Measurements from ENCODE around the gene SIVA1. TPM values are rescaled to one million over a fixed set of nuclear protein-coding genes. Genes with fewer than 3 reads are reported as not detected.

Gene SIVA1
- total RNA-seq, 1 donor from 2014 or later = 298 TPM

DNA sequence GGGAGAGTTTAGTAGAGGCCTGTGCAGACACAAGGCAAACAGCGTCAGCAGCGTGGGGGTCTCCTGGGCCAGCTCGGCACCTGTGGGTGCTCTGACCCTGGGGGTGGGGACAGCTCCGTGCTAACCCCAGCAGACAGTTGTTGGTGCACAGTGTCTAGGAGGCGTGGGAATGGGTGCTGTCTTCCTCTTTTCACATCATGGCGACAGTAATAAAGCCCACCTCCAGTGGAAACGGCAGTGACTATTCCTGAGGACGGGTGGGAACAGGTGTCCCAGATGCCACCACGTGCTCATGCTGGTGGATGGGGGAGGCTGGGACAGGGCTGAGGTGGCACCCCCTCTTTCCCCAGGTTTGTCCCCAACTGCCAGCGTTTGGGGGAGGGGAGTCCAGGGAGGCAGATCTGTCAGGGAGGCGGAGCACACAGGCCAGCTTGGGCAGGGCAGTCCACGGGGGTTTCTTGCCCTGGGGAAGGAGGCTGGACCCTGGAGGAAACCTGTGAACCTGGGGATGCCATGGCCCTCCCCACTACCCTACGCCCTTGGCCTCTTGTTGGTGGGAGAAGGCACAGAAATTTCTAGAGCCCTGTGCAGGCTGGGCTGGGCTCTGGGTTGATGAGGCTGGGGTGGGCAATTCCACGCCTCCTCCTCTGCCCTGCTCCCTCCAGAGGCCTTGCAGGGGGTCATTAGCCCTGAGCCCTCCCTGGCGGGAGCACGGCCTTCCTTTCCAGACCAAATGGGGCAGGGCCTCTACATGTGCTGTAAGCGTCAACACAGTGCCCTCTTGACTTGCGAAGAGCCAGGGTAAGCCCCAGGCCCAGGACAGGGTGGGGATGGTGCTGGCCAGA is 51.8 kb downstream of the SIVA1 start:
- no peak for DNase-seq (ENCODE audit: low read depth)
- TF ChIP-seq, protein P1, sequence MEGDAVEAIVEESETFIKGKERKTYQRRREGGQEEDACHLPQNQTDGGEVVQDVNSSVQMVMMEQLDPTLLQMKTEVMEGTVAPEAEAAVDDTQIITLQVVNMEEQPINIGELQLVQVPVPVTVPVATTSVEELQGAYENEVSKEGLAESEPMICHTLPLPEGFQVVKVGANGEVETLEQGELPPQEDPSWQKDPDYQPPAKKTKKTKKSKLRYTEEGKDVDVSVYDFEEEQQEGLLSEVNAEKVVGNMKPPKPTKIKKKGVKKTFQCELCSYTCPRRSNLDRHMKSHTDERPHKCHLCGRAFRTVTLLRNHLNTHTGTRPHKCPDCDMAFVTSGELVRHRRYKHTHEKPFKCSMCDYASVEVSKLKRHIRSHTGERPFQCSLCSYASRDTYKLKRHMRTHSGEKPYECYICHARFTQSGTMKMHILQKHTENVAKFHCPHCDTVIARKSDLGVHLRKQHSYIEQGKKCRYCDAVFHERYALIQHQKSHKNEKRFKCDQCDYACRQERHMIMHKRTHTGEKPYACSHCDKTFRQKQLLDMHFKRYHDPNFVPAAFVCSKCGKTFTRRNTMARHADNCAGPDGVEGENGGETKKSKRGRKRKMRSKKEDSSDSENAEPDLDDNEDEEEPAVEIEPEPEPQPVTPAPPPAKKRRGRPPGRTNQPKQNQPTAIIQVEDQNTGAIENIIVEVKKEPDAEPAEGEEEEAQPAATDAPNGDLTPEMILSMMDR (conservative IDR thresholded peaks at IDR 0.05; ENCODE audit: low read depth, low read length) = no peak
- no peak overlapping the region for H3K4me3 ChIP-seq (ENCODE audit: low read depth, low read length)

DNA sequence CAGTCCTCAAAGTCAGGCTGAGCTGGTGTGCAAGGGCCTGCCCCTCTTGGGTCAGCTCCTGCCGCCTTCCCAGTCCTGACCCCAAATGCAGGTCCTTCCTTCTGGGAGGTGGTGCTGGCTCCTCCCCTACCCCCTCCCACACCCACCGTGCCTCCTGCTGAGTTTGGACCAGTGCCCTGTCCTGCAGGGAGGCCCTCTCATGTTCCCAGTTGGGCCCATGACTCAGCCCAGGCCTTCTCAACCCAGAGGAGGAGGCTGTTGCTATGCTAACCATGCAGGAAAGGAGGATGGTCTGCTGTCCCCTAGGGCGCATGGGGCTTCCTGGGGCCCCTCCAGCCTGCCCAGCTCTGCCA is 52.4 kb downstream of the SIVA1 start:
- no peak overlapping the region for H3K4me3 ChIP-seq (ENCODE audit: low read depth, low read length)
- no peak for DNase-seq (ENCODE audit: low read depth)

DNA sequence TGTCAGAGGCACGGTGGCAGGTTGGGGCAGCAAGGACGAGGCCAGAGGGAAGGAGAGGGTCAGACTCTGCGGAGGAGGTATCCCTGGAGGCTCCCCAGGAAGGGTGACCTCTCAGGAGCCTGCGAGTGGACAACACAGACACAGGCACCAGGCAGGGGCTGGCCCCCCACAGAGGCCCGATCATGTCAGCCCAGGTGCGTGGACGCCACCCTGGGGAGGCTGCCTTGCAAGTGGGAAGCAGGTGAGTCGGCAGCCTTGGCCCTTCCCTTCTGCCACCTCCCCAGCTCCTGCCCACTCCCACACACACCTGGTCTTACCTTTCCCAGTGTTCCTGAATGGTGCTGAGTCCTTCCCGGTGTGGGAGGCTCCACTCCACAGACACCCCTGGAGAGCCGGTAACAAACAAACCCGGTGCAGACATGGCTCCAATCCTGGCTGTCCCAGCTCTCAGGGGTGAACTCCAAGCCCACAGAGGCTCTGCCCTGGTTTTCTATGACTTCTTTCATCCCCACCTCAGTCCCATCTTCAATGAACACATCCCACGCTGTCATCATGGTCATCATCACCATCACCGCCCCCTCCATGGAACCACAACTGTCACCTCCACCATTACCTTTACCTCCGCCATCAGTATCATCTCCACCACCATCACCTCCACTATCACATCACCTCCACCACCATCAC is 53.1 kb downstream of the SIVA1 start:
- TF ChIP-seq, protein P1 (conservative IDR thresholded peaks at IDR 0.05; ENCODE audit: low read depth, low read length) = no peak
- no peak for DNase-seq (ENCODE audit: low read depth)
- H3K4me3 ChIP-seq (ENCODE audit: low read depth, low read length) = no peak overlapping the region

More for the DNA sequence above, 52.4 kb downstream of the SIVA1 start:
- TF ChIP-seq, protein P1 (conservative IDR thresholded peaks at IDR 0.05; ENCODE audit: low read depth, low read length) = no peak

DNA sequence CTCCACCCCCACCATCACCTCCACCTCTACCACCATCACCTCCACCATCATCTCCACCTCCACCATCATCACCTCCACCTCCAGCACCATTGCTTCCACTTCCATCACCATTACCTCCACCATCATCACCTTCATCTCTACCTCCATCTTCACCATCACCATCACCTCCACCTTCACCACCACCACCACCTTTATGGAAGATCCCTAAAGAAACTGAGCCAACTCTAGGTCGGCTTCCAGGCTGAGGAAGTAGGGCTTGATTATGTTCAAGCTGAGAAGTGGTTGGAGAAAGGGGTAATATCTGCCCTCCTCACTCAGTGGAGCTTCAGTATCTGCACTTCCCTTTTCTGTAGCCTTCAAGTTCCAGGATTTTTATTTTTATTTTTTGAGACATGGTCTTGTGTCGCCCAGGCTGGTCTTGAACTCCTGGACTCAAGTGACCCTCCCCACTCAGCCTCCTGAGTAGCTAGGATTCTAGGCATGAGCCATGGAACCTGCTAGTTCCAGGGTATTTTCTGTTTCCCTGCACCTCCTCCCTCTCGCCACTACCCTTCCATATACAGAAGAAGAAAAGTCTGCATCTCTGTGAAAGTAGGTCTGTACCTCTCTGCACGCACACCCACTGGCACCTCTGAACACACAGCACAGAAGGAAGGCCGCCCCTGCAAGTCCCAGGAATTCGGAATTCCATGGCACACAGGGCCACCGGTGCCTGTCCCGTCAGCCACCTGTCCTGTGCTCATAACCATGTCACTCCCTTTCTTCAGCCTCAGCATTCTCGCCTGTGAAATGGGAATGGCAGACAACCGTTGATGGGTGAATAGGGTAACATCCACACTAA is 53.9 kb downstream of the SIVA1 start:
- TF ChIP-seq, protein P1 (conservative IDR thresholded peaks at IDR 0.05; ENCODE audit: low read depth, low read length) = no peak
- no peak overlapping the region for H3K4me3 ChIP-seq (ENCODE audit: low read depth, low read length)
- no peak for DNase-seq (ENCODE audit: low read depth)

DNA sequence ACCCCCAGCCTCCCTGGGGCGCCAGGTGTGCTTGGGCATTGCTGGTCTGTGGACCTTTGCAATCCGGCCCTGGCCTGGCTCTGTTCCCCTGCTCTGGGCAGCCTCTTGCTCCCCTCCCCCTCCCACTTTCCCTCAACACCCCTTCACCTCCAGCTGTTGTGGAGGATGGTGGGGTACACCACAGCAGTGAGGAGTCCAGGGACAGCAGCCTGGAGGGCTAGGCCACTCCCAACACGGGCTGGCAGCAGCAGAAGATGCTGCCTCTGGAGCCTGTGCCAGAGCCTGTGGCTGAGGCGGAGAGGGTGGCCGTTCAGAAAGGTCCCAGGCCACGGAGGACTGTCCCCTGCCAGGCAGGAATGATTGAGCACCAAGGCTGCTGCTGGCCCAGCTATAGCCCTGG is 55.5 kb downstream of the SIVA1 start:
- TF ChIP-seq, protein P1 (conservative IDR thresholded peaks at IDR 0.05; ENCODE audit: low read depth, low read length) = no peak

More for the DNA sequence above, 55.5 kb downstream of the SIVA1 start:
- H3K4me3 ChIP-seq (ENCODE audit: low read depth, low read length) = no peak overlapping the region
- DNase-seq (ENCODE audit: low read depth) = no peak

Other genes with a start within 250 kb of the SIVA1 start
- gene C14orf180, start 173.4 kb upstream of the SIVA1 start, total RNA-seq = not detected in 2 replicates
- gene TMEM179, start 148.4 kb upstream of the SIVA1 start, total RNA-seq = not detected in 2 replicates
- 100 and 130 TPM in 2 replicates for gene INF2, start 63.5 kb upstream of the SIVA1 start, total RNA-seq
- gene ADSS1, start 28.9 kb upstream of the SIVA1 start, total RNA-seq = 1.7 and 2.3 TPM in 2 replicates
- gene AKT1, start 42.6 kb downstream of the SIVA1 start, total RNA-seq = 162 and 203 TPM in 2 replicates
- 5.4 and 7.8 TPM in 2 replicates for gene ZBTB42, start 48.0 kb downstream of the SIVA1 start, total RNA-seq
- gene CEP170B, start 112.1 kb downstream of the SIVA1 start, total RNA-seq = 28.9 and 30.9 TPM in 2 replicates
- gene PLD4, start 171.7 kb downstream of the SIVA1 start, total RNA-seq = not detected in 2 replicates
- 16.6 and 20.8 TPM in 2 replicates for gene AHNAK2, start 225.2 kb downstream of the SIVA1 start, total RNA-seq
- 4.5 and 5.0 TPM in 2 replicates for gene CLBA1, start 232.6 kb downstream of the SIVA1 start, total RNA-seq